Daoy (cell line): ENCODE measurements around the gene MBP. TPM values are rescaled to one million over a fixed set of nuclear protein-coding genes. Genes with fewer than 3 reads are reported as not detected.

ENCODE experiments used
- DNase-seq: peaks from one replicate; pipeline ENCODE4 v3.0.0-alpha.2; 2015; ENCODE audit warnings: low read depth
- total RNA-seq: library from RNA; depleted of rRNA; stranded (reverse); fragments of >200 nt; shearing (Covaris generic); gene quantifications from 2 replicates; pipeline ENCODE4 v1.2.3, GENCODE V29; 2014

Gene MBP
- total RNA-seq, 1 experiment from 2014 or later: not detected

- DNase-seq: no peak
Measured at GRCh38 chr18:77084688-77085035, 47.9 kb downstream of the MBP start.

- DNase-seq: no peak
Measured at GRCh38 chr18:77082316-77082955, 50.1 kb downstream of the MBP start.

GRCh38 chr18:77081390-77081778 lies 51.2 kb downstream of the MBP start:
- no peak for DNase-seq

- DNase-seq: no peak
Measured at GRCh38 chr18:77079954-77080682, 52.5 kb downstream of the MBP start.

GRCh38 chr18:77079088-77079487 lies 53.5 kb downstream of the MBP start:
- no peak for DNase-seq

- DNase-seq: peak; percentile 39
Measured at GRCh38 chr18:77078690-77079070, 53.9 kb downstream of the MBP start.

- DNase-seq: no peak
Measured at GRCh38 chr18:77077941-77078689, 54.5 kb downstream of the MBP start.

- DNase-seq: no peak
Measured at GRCh38 chr18:77077401-77077800, 55.2 kb downstream of the MBP start.

GRCh38 chr18:77076111-77076510 lies 56.5 kb downstream of the MBP start:
- DNase-seq: no peak

GRCh38 chr18:77074431-77074830 lies 58.2 kb downstream of the MBP start:
- DNase-seq: no peak

- no peak for DNase-seq
Measured at GRCh38 chr18:77073336-77074093, 59.1 kb downstream of the MBP start.

- no peak for DNase-seq
Measured at GRCh38 chr18:77072566-77072965, 60.0 kb downstream of the MBP start.

- DNase-seq: peak; percentile 86
Measured at GRCh38 chr18:77071711-77072292, 60.8 kb downstream of the MBP start.

GRCh38 chr18:77071061-77071460 lies 61.5 kb downstream of the MBP start:
- no peak for DNase-seq

- no peak for DNase-seq
Measured at GRCh38 chr18:77070627-77071026, 62.0 kb downstream of the MBP start.

- no peak for DNase-seq
Measured at GRCh38 chr18:77069931-77070330, 62.7 kb downstream of the MBP start.

GRCh38 chr18:77069482-77069881 lies 63.1 kb downstream of the MBP start:
- no peak for DNase-seq

GRCh38 chr18:77068321-77069312 lies 64.0 kb downstream of the MBP start:
- DNase-seq: no peak

GRCh38 chr18:77067291-77068061 lies 65.1 kb downstream of the MBP start:
- peak; percentile 90 for DNase-seq

GRCh38 chr18:77066689-77067088 lies 65.9 kb downstream of the MBP start:
- no peak for DNase-seq
